Measurements from ENCODE around the gene ZDHHC22. TPM values are rescaled to one million over a fixed set of nuclear protein-coding genes. Genes with fewer than 3 reads are reported as not detected.

The ZDHHC22 gene
- total RNA-seq, 5 donors from 2014 or later (not counting 1 experiment from before 2014, with no cell fraction given) = 0.06 TPM; not detected in 4

DNA sequence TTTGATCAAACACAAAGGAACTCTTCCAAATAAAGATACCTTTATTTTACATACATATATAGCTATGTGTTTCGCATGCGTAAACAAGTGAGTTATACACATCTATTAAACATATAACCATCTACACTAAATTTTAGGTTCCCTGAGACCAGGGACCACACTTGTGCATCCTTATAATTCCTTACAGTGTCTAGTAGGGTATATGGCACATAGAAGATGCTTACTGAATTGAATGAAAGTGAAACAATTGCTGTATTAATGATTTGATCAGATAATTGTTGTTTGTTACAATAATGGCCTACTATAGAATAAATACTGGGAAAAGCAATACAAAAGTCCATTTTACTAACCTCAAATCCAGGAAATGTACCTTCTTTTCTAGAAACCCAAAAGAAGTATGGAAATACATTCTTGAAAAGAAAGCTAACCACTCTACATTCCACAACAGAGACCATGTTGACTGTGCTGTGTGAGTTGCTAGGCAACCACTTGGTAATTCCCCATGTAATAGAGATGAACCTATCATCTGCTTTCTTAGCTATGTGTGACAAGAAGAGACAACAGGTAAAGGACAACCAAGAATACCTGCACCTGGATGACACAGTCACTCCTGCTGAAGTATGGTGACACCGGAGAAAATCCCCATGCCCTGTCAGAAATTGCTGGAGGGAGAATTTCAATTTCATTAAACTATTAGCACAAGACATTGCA lies 55.4 kb downstream of the ZDHHC22 start:
- Mint-ChIP-seq H3K4me1 (peaks cover 4 to 11% (median 7%) of the 10 kb centered on the region in 3 donors), H3K9me3 (peaks cover 0 to 5% (median 3%) of the 10 kb centered on the region in 3 donors), H3K4me3 (no peak overlapping the region), H3K36me3 (no peaks in the 10 kb centered on the region), H3K27me3 (no peaks in the 10 kb centered on the region), H3K27ac (no peak overlapping the region)
- ATAC-seq (replicated peaks in 1 of 4) = peak in 3 of 4 experiments; percentile 48 to 98 (median 75)
- peaks cover 0 to 2% of the 10 kb centered on the region in 2 experiments for H3K27me3 ChIP-seq (replicated peaks in 1 of 2; ENCODE audit: control insufficient read depth in 2 of 2, extremely low read depth in 1 of 2, insufficient read depth in 2 of 2, low read length in 1 of 2)
- no peak overlapping the region for H3K4me3 ChIP-seq (ENCODE audit: control insufficient read depth in 1 of 2, extremely low read depth in 1 of 2, low read length in 1 of 2)
- peaks cover 0 to 14% of the 10 kb centered on the region in 2 experiments for H3K4me1 ChIP-seq (ENCODE audit: control insufficient read depth in 1 of 2, extremely low read depth in 1 of 2, insufficient read depth in 2 of 2, low read length in 2 of 2)
- ChIA-PET CTCF (interaction anchor here (0.6 to 3.9 kb wide), 11 partner anchors 9 to 253 kb away, joined by 3 to 18 read pairs (median 4); no protein-coding TSS in a partner anchor), POLR2A (interaction anchor here in 1 of 2 donors (0.7 kb wide), 1 partner anchor 633 kb away, joined by 4 read pairs; no protein-coding TSS in a partner anchor)
- H3K27ac ChIP-seq (ENCODE audit: low read length) = no peak overlapping the region
- H3K36me3 ChIP-seq (ENCODE audit: control insufficient read depth in 2 of 2, extremely low read depth in 1 of 2, insufficient read depth in 1 of 2, low read length in 1 of 2) = no peaks in the 10 kb centered on the region
- peak in 7 of 35 experiments; percentile 17 to 45 (median 22) for DNase-seq
- WGBS (ENCODE audit: insufficient coverage) = no CpG with 5 or more reads among the region's 3 CpGs
- no peaks in the 10 kb centered on the region for H3K9me3 ChIP-seq

DNA sequence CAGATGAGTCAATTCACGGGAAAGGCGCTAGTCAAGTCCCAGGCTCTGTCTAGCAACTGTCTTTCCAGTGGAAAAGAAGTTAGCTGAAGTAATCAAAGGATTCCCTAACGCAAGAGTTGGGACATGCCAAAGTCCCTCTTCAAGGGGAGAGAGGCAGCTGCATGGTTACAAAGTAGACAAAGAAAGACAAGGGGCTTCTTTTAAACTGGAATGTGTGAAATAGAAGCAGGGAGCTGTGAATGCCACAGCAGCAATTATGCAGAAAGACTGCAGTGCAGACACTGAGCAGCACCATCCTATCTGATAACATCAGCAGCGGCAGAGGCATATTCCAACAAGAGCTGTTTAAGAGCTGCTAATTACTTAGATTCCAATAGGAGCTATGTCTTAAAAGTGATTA lies 56.1 kb downstream of the ZDHHC22 start:
- Histone ChIP-seq H3K27me3 (replicated peaks in 1 of 2; ENCODE audit: control insufficient read depth in 2 of 2, extremely low read depth in 1 of 2, insufficient read depth in 2 of 2, low read length in 1 of 2) (peaks cover 0 to 2% of the 10 kb centered on the region in 2 experiments), H3K27ac (ENCODE audit: low read length) (no peak overlapping the region), H3K9me3 (no peaks in the 10 kb centered on the region), H3K36me3 (ENCODE audit: control insufficient read depth in 2 of 2, extremely low read depth in 1 of 2, insufficient read depth in 1 of 2, low read length in 1 of 2) (no peaks in the 10 kb centered on the region), H3K4me3 (ENCODE audit: control insufficient read depth in 1 of 2, extremely low read depth in 1 of 2, low read length in 1 of 2) (no peak overlapping the region), H3K4me1 (ENCODE audit: control insufficient read depth in 1 of 2, extremely low read depth in 1 of 2, insufficient read depth in 2 of 2, low read length in 2 of 2) (peaks cover 0 to 14% of the 10 kb centered on the region in 2 experiments)
- WGBS (ENCODE audit: insufficient coverage) = 84% methylated on average over 3 of the region's 4 CpGs
- Mint-ChIP-seq H3K4me3 (no peak overlapping the region), H3K27me3 (no peaks in the 10 kb centered on the region), H3K27ac (no peak overlapping the region), H3K36me3 (no peaks in the 10 kb centered on the region), H3K4me1 (peaks cover 4 to 11% (median 7%) of the 10 kb centered on the region in 3 donors), H3K9me3 (no peaks in the 10 kb centered on the region)
- no peak for ATAC-seq (replicated peaks in 1 of 4)
- DNase-seq = no peak
- CTCF ChIA-PET = interaction anchor here (0.5 to 3.9 kb wide), 9 partner anchors 8 to 252 kb away, joined by 3 to 18 read pairs (median 3); no protein-coding TSS in a partner anchor
- POLR2A ChIA-PET = interaction anchor here in 1 of 2 donors (0.7 kb wide), 1 partner anchor 632 kb away, joined by 4 read pairs; no protein-coding TSS in a partner anchor

DNA sequence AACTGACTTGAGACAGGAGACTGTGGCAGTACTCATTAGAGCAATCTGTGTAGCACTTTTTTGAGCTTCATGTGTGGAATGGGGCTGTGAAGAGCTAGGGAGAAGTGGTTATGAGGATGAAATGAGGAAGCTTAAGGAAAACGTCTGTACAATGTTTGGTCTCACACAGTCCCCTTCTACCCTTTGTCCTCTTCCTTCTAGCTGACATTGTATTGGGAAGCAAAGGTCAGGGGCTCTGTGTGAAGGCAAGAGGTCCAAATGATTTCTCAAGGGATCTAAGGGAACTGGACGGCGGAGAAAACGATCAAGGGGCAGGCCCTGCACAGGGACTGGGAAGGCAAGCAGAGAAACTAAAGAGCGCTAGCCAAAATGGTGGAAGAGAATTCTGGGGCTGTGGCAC lies 56.6 kb downstream of the ZDHHC22 start:
- POLR2A ChIA-PET = interaction anchor here in 1 of 2 donors (0.6 kb wide), 1 partner anchor 56 kb away, joined by 3 read pairs; no protein-coding TSS in a partner anchor
- H3K27ac Mint-ChIP-seq = no peak overlapping the region
- peaks cover 2% of the 10 kb centered on the region for H3K36me3 Mint-ChIP-seq

GRCh38 chr14:77083082-77083481 lies 58.5 kb downstream of the ZDHHC22 start:
- no CpG with 5 or more reads among the region's 3 CpGs for WGBS (ENCODE audit: insufficient coverage)
- Mint-ChIP-seq H3K36me3 (peaks cover 2% of the 10 kb centered on the region), H3K27me3 (no peaks in the 10 kb centered on the region), H3K4me3 (no peak overlapping the region), H3K4me1 (peaks cover 4 to 10% (median 7%) of the 10 kb centered on the region in 3 donors), H3K27ac (no peak overlapping the region), H3K9me3 (peaks cover 0 to 8% (median 2%) of the 10 kb centered on the region in 3 donors)
- POLR2A ChIA-PET = no interaction called here
- Histone ChIP-seq H3K4me1 (ENCODE audit: control insufficient read depth in 1 of 2, extremely low read depth in 1 of 2, insufficient read depth in 2 of 2, low read length in 2 of 2) (peaks cover 0 to 12% of the 10 kb centered on the region in 2 experiments), H3K9me3 (no peaks in the 10 kb centered on the region), H3K4me3 (ENCODE audit: control insufficient read depth in 1 of 2, extremely low read depth in 1 of 2, low read length in 1 of 2) (no peak overlapping the region), H3K27me3 (replicated peaks in 1 of 2; ENCODE audit: control insufficient read depth in 2 of 2, extremely low read depth in 1 of 2, insufficient read depth in 2 of 2, low read length in 1 of 2) (peaks cover 0 to 2% of the 10 kb centered on the region in 2 experiments), H3K27ac (ENCODE audit: low read length) (no peak overlapping the region), H3K36me3 (ENCODE audit: control insufficient read depth in 2 of 2, extremely low read depth in 1 of 2, insufficient read depth in 1 of 2, low read length in 1 of 2) (no peaks in the 10 kb centered on the region)
- no peak for DNase-seq
- no peak for ATAC-seq (replicated peaks in 1 of 4)
- CTCF ChIA-PET = no interaction called here

More for the DNA sequence above, 56.6 kb downstream of the ZDHHC22 start:
- peaks cover 4 to 11% (median 7%) of the 10 kb centered on the region in 3 donors for H3K4me1 Mint-ChIP-seq
- ATAC-seq (replicated peaks in 1 of 4) = no peak
- H3K36me3 ChIP-seq (ENCODE audit: control insufficient read depth in 2 of 2, extremely low read depth in 1 of 2, insufficient read depth in 1 of 2, low read length in 1 of 2) = no peaks in the 10 kb centered on the region
- H3K9me3 ChIP-seq = no peaks in the 10 kb centered on the region
- H3K9me3 Mint-ChIP-seq = peaks cover 0 to 3% (median 2%) of the 10 kb centered on the region in 3 donors
- CTCF ChIA-PET = interaction anchor here (0.5 to 3.9 kb wide), 7 partner anchors 9 to 225 kb away, joined by 3 to 18 read pairs (median 3); no protein-coding TSS in a partner anchor
- H3K4me3 Mint-ChIP-seq = no peak overlapping the region
- no peak overlapping the region for H3K27ac ChIP-seq (ENCODE audit: low read length)
- 81% methylated on average over 4 of the region's 5 CpGs for WGBS (ENCODE audit: insufficient coverage)
- no peaks in the 10 kb centered on the region for H3K27me3 Mint-ChIP-seq
- H3K4me1 ChIP-seq (ENCODE audit: control insufficient read depth in 1 of 2, extremely low read depth in 1 of 2, insufficient read depth in 2 of 2, low read length in 2 of 2) = peaks cover 0 to 14% of the 10 kb centered on the region in 2 experiments
- peaks cover 0 to 2% of the 10 kb centered on the region in 2 experiments for H3K27me3 ChIP-seq (replicated peaks in 1 of 2; ENCODE audit: control insufficient read depth in 2 of 2, extremely low read depth in 1 of 2, insufficient read depth in 2 of 2, low read length in 1 of 2)
- no peak for DNase-seq
- no peak overlapping the region for H3K4me3 ChIP-seq (ENCODE audit: control insufficient read depth in 1 of 2, extremely low read depth in 1 of 2, low read length in 1 of 2)

DNA sequence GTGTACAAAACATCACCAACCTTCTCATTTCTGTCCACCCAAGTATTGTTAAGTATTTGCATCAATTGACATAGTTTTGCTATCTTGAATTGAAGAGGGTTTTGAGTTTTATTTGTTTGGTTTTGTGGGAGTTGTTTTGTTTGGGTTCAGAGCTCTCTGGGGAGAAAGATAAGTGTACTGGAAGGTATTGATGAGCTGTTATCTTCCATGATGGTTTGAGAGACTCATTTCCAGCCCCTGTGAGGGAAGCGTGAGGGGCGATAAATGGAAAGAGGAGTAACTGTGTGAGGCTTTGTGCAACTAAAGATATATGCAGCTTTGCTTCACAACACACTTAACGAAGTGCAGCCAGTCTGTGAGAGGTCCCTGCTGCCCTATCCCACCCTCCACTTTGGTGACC lies 59.2 kb downstream of the ZDHHC22 start:
- DNase-seq = no peak
- WGBS (ENCODE audit: insufficient coverage) = no CpG with 5 or more reads among the region's 3 CpGs
- Histone ChIP-seq H3K4me3 (ENCODE audit: control insufficient read depth in 1 of 2, extremely low read depth in 1 of 2, low read length in 1 of 2) (no peak overlapping the region), H3K27me3 (replicated peaks in 1 of 2; ENCODE audit: control insufficient read depth in 2 of 2, extremely low read depth in 1 of 2, insufficient read depth in 2 of 2, low read length in 1 of 2) (peaks cover 0 to 2% of the 10 kb centered on the region in 2 experiments), H3K36me3 (ENCODE audit: control insufficient read depth in 2 of 2, extremely low read depth in 1 of 2, insufficient read depth in 1 of 2, low read length in 1 of 2) (no peaks in the 10 kb centered on the region), H3K27ac (ENCODE audit: low read length) (no peak overlapping the region), H3K4me1 (ENCODE audit: control insufficient read depth in 1 of 2, extremely low read depth in 1 of 2, insufficient read depth in 2 of 2, low read length in 2 of 2) (peaks cover 0 to 12% of the 10 kb centered on the region in 2 experiments), H3K9me3 (no peaks in the 10 kb centered on the region)
- no peak for ATAC-seq (replicated peaks in 1 of 4)
- Mint-ChIP-seq H3K27me3 (no peaks in the 10 kb centered on the region), H3K4me3 (no peak overlapping the region), H3K36me3 (peaks cover 2% of the 10 kb centered on the region), H3K4me1 (peaks cover 4 to 7% (median 6%) of the 10 kb centered on the region in 3 donors), H3K9me3 (peaks cover 0 to 8% (median 2%) of the 10 kb centered on the region in 3 donors), H3K27ac (no peak overlapping the region)
- CTCF ChIA-PET = interaction anchor here in 1 of 2 donors (2.0 kb wide), 1 partner anchor 12 kb away, joined by 8 read pairs; no protein-coding TSS in a partner anchor
- POLR2A ChIA-PET = no interaction called here

Data from T-cell (primary cell).